ENCODE results near the gene KRABD2.

Gene KRABD2

DNA sequence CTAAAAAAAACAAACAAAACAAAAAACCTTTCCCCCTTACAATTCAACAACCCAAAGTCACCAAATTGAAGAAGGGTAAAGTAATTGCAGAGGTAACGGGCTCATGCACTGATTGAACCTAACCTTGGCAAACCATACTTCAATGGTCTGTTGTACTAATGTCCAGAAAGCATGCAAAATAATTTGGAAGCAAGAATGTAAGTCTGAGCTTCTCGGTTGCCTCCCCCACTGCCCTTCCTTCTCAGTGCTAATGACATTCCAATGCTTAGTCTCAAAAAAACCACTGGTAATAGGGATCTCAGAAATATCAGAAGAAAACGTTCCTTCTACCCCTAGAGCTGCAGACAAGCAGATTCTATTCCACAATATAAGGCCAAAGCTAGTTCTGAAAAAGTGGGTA is 15.8 kb downstream of the KRABD2 start:
- Histone ChIP-seq H3K36me3 (ENCODE audit: control insufficient read depth, insufficient read depth, low read length) (no peaks in the 10 kb centered on the region), H3K4me1 (ENCODE audit: control insufficient read depth, insufficient read depth, low read length) (no peaks in the 10 kb centered on the region), H3K9me3 (ENCODE audit: control insufficient read depth, insufficient read depth, low read depth, low read length) (no peaks in the 10 kb centered on the region), H3K27me3 (ENCODE audit: control insufficient read depth, insufficient read depth, low read length) (no peaks in the 10 kb centered on the region), H3K4me3 (ENCODE audit: low read depth in 2 of 2, low read length in 2 of 2) (no peak overlapping the region), H3K27ac (ENCODE audit: low read length) (no peak overlapping the region)
- intact Hi-C loops (cut with micrococcal nuclease; ENCODE audit: unreplicated experiment) = no loop called here
- ChIA-PET POLR2A (no interaction called here), CTCF (no interaction called here)
- no TSS peak for BruUV-seq (replicated peaks)
- DNase-seq (ENCODE audit: low read depth, low spot score) (no peak), ATAC-seq (no peak)
- TF ChIP-seq, protein P1, sequence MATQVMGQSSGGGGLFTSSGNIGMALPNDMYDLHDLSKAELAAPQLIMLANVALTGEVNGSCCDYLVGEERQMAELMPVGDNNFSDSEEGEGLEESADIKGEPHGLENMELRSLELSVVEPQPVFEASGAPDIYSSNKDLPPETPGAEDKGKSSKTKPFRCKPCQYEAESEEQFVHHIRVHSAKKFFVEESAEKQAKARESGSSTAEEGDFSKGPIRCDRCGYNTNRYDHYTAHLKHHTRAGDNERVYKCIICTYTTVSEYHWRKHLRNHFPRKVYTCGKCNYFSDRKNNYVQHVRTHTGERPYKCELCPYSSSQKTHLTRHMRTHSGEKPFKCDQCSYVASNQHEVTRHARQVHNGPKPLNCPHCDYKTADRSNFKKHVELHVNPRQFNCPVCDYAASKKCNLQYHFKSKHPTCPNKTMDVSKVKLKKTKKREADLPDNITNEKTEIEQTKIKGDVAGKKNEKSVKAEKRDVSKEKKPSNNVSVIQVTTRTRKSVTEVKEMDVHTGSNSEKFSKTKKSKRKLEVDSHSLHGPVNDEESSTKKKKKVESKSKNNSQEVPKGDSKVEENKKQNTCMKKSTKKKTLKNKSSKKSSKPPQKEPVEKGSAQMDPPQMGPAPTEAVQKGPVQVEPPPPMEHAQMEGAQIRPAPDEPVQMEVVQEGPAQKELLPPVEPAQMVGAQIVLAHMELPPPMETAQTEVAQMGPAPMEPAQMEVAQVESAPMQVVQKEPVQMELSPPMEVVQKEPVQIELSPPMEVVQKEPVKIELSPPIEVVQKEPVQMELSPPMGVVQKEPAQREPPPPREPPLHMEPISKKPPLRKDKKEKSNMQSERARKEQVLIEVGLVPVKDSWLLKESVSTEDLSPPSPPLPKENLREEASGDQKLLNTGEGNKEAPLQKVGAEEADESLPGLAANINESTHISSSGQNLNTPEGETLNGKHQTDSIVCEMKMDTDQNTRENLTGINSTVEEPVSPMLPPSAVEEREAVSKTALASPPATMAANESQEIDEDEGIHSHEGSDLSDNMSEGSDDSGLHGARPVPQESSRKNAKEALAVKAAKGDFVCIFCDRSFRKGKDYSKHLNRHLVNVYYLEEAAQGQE (IDR thresholded peaks at IDR 0.05; ENCODE audit: insufficient read depth in 1 of 2, low read depth in 2 of 2, low read length in 1 of 2) = no peak
- TF ChIP-seq POLR2AphosphoS5 (IDR thresholded peaks at IDR 0.05; ENCODE audit: low read depth, low read length) (no peak), TCF7L2 (IDR thresholded peaks at IDR 0.05; ENCODE audit: low read depth, low read length) (no peak), SIN3A (IDR thresholded peaks at IDR 0.05; ENCODE audit: borderline replicate concordance, insufficient read depth, low read depth, low read length) (no peak)
- TF ChIP-seq, protein P2, sequence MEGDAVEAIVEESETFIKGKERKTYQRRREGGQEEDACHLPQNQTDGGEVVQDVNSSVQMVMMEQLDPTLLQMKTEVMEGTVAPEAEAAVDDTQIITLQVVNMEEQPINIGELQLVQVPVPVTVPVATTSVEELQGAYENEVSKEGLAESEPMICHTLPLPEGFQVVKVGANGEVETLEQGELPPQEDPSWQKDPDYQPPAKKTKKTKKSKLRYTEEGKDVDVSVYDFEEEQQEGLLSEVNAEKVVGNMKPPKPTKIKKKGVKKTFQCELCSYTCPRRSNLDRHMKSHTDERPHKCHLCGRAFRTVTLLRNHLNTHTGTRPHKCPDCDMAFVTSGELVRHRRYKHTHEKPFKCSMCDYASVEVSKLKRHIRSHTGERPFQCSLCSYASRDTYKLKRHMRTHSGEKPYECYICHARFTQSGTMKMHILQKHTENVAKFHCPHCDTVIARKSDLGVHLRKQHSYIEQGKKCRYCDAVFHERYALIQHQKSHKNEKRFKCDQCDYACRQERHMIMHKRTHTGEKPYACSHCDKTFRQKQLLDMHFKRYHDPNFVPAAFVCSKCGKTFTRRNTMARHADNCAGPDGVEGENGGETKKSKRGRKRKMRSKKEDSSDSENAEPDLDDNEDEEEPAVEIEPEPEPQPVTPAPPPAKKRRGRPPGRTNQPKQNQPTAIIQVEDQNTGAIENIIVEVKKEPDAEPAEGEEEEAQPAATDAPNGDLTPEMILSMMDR (IDR thresholded peaks at IDR 0.05) = no peak
- in situ Hi-C loops (cut with HindIII; ENCODE audit: low pct_unique_long_range_greater_than_20kb, low sequenced_read_pairs) = no loop called here

DNA sequence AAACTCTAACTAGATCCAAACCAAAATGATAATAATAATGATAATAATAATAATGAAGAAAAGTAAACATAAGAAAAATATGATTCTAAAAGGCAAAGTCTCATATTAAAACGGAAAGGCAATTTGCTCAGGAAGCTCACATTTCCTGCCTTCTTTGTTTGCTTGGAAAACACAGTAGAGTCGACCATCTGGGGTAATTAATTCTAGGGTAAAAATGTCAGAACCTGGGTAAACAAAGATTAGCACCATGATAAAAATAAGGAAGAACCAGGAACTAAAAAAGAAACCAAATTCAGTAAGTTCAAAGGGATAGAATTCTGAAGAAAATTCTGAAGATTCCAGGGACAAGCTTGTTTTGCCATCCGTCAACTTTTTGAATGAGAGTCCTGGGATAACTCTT is 16.2 kb downstream of the KRABD2 start:
- no TSS peak for BruUV-seq (replicated peaks)
- intact Hi-C loops (cut with micrococcal nuclease; ENCODE audit: unreplicated experiment) = no loop called here
- ATAC-seq = no peak
- no peak for DNase-seq (ENCODE audit: low read depth, low spot score)
- Histone ChIP-seq H3K4me3 (ENCODE audit: low read depth in 2 of 2, low read length in 2 of 2) (no peak overlapping the region), H3K4me1 (ENCODE audit: control insufficient read depth, insufficient read depth, low read length) (no peaks in the 10 kb centered on the region), H3K9me3 (ENCODE audit: control insufficient read depth, insufficient read depth, low read depth, low read length) (no peaks in the 10 kb centered on the region), H3K27ac (ENCODE audit: low read length) (no peak overlapping the region), H3K36me3 (ENCODE audit: control insufficient read depth, insufficient read depth, low read length) (no peaks in the 10 kb centered on the region), H3K27me3 (ENCODE audit: control insufficient read depth, insufficient read depth, low read length) (no peaks in the 10 kb centered on the region)
- in situ Hi-C loops (cut with HindIII; ENCODE audit: low pct_unique_long_range_greater_than_20kb, low sequenced_read_pairs) = no loop called here
- ChIA-PET CTCF (no interaction called here), POLR2A (no interaction called here)
- TF ChIP-seq TCF7L2 (IDR thresholded peaks at IDR 0.05; ENCODE audit: low read depth, low read length) (no peak), POLR2AphosphoS5 (IDR thresholded peaks at IDR 0.05; ENCODE audit: low read depth, low read length) (no peak), SIN3A (IDR thresholded peaks at IDR 0.05; ENCODE audit: borderline replicate concordance, insufficient read depth, low read depth, low read length) (no peak)
- TF ChIP-seq, protein P2 (IDR thresholded peaks at IDR 0.05) = no peak
- TF ChIP-seq, protein P1 (IDR thresholded peaks at IDR 0.05; ENCODE audit: insufficient read depth in 1 of 2, low read depth in 2 of 2, low read length in 1 of 2) = no peak
